Activated B cell treated with CpG ODN at 0.5 μM for 24 hours (primary cell): ENCODE results near the gene BBS10. TPM values are rescaled to one million over a fixed set of nuclear protein-coding genes. Genes with fewer than 3 reads are reported as not detected.
"Not testable (repeated sequence)": the region's sequence is repeated elsewhere in the genome, so short reads cannot be mapped to it uniquely, and the experiment has no call there.

Experiments used
- ATAC-seq: fragments of 200-7000 bp; cut with Tn5 transposase; one replicate; pipeline ENCODE4 v1.10.0; 2021; ENCODE audit warnings: low read depth, mild to moderate bottlenecking, moderate library complexity
- CTCF ChIA-PET: fragments of 350-600 bp; sonication (Branson Sonifier 250); formaldehyde crosslinking; loops from one replicate; lab custom pipeline; 2021; ENCODE audit warnings: antibody characterized with exemption; lab: Charles Lee
- POLR2A ChIA-PET: fragments of 350-600 bp; sonication (Branson Sonifier 250); formaldehyde crosslinking; loops from one replicate; lab custom pipeline; 2021; ENCODE audit warnings: antibody characterized with exemption; lab: Charles Lee
- DNase-seq: peaks from one replicate; pipeline ENCODE4 v3.0.0; 2022
- H3K27ac Mint-ChIP-seq: one replicate; pipeline ENCODE4 v1.8.0; 2020; ENCODE audit warnings: mixed read lengths
- H3K27me3 Mint-ChIP-seq: one replicate; pipeline ENCODE4 v1.8.0; 2021; ENCODE audit warnings: mixed read lengths
- H3K36me3 Mint-ChIP-seq: one replicate; pipeline ENCODE4 v1.8.0; 2021; ENCODE audit warnings: low read depth, mixed read lengths
- H3K4me1 Mint-ChIP-seq: one replicate; pipeline ENCODE4 v1.8.0; 2021; ENCODE audit warnings: mixed read lengths
- H3K4me3 Mint-ChIP-seq: one replicate; pipeline ENCODE4 v1.8.0; 2020; ENCODE audit warnings: mild to moderate bottlenecking, mixed read lengths
- H3K9me3 Mint-ChIP-seq: one replicate; pipeline ENCODE4 v1.8.0; 2020; ENCODE audit warnings: mixed read lengths
- intact Hi-C: fragments of 100-400 bp; cut with micrococcal nuclease; formaldehyde crosslinking; loops from one replicate; pipeline ENCODE4 v1.15.1; 2024
- total RNA-seq: library from RNA; stranded (reverse); gene quantifications from 2 replicates; pipeline ENCODE4 v1.2.3, GENCODE V29; 2022
- TF ChIP-seq, protein P1 (sequence below): fragments of 200-600 bp; IDR thresholded peaks from one replicate; pipeline ENCODE4 v1.8.0; 2022; ENCODE audit warnings: antibody characterized with exemption, mild to moderate bottlenecking

The BBS10 gene
- total RNA-seq, 1 donor from 2014 or later, result 8.0 TPM

- TF ChIP-seq, protein P1, sequence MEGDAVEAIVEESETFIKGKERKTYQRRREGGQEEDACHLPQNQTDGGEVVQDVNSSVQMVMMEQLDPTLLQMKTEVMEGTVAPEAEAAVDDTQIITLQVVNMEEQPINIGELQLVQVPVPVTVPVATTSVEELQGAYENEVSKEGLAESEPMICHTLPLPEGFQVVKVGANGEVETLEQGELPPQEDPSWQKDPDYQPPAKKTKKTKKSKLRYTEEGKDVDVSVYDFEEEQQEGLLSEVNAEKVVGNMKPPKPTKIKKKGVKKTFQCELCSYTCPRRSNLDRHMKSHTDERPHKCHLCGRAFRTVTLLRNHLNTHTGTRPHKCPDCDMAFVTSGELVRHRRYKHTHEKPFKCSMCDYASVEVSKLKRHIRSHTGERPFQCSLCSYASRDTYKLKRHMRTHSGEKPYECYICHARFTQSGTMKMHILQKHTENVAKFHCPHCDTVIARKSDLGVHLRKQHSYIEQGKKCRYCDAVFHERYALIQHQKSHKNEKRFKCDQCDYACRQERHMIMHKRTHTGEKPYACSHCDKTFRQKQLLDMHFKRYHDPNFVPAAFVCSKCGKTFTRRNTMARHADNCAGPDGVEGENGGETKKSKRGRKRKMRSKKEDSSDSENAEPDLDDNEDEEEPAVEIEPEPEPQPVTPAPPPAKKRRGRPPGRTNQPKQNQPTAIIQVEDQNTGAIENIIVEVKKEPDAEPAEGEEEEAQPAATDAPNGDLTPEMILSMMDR, result no peak
- H3K27me3 Mint-ChIP-seq, result peaks cover 2% of the 10 kb centered on the region
- no peaks in the 10 kb centered on the region for H3K4me1 Mint-ChIP-seq
- ATAC-seq (no peak), DNase-seq (no peak)
- ChIA-PET POLR2A (no interaction called here), CTCF (interaction anchor here (1.1 kb wide), 1 partner anchor 35 kb away, joined by 3 read pairs; no protein-coding TSS in a partner anchor)
- H3K9me3 Mint-ChIP-seq, result no peaks in the 10 kb centered on the region
- H3K36me3 Mint-ChIP-seq, result no peaks in the 10 kb centered on the region
- intact Hi-C loops, result no loop called here
- no peak overlapping the region for H3K4me3 Mint-ChIP-seq
- H3K27ac Mint-ChIP-seq, result no peak overlapping the region
Measured at GRCh38 chr12:76332606-76333005, 15.6 kb downstream of the BBS10 start.

DNA sequence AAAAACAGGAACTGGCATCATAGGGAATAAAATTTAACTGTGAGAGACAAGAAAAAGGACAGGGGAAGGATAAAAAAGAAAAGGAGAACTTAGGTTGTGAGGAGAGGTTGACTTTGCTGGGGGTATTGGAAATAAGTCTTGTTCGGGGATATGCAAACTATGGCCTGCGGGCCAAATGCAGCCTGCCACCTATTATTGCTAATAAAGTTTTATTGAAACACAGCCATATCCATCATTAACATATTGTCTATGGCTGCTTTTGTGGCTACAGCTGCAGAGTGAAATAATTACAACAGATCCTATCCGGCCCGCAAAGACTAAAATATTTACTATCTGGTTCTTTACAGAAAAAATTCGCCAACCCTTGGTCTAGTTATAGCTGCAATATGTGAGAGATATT, 18.6 kb downstream of the BBS10 start:
- intact Hi-C loops, result no loop called here
- Mint-ChIP-seq H3K4me1 (no peaks in the 10 kb centered on the region), H3K9me3 (no peaks in the 10 kb centered on the region), H3K27ac (no peak overlapping the region), H3K36me3 (no peaks in the 10 kb centered on the region), H3K27me3 (peaks cover 2% of the 10 kb centered on the region), H3K4me3 (no peak overlapping the region)
- POLR2A ChIA-PET, result no interaction called here
- CTCF ChIA-PET, result no interaction called here
- TF ChIP-seq, protein P1, result no peak
- DNase-seq (no peak), ATAC-seq (no peak)

DNA sequence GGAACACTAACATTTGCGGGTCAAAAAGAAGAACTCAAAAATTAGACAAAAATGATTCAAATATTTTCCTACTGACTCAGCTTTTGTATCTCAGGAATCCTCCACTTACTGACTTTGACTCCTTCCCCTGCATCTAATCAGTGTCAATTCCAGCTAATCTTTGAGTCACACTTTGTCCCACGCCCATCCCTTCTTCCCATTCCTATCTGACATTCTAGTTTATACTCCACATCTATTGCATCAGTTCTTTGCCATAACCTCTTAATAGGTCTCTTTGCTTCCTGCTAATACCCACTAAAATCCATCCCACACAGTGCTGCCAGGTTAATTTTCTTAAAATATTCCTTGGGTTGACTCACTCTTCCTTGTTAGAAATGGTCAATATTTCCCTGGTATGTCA, 19.1 kb downstream of the BBS10 start:
- ChIA-PET POLR2A (no interaction called here), CTCF (no interaction called here)
- H3K27ac Mint-ChIP-seq, result no peak overlapping the region
- no peak for DNase-seq
- H3K36me3 Mint-ChIP-seq, result no peaks in the 10 kb centered on the region
- TF ChIP-seq, protein P1, result no peak
- H3K9me3 Mint-ChIP-seq, result no peaks in the 10 kb centered on the region
- no peaks in the 10 kb centered on the region for H3K4me1 Mint-ChIP-seq
- ATAC-seq, result no peak
- peaks cover 2% of the 10 kb centered on the region for H3K27me3 Mint-ChIP-seq
- intact Hi-C loops, result no loop called here
- no peak overlapping the region for H3K4me3 Mint-ChIP-seq

DNA sequence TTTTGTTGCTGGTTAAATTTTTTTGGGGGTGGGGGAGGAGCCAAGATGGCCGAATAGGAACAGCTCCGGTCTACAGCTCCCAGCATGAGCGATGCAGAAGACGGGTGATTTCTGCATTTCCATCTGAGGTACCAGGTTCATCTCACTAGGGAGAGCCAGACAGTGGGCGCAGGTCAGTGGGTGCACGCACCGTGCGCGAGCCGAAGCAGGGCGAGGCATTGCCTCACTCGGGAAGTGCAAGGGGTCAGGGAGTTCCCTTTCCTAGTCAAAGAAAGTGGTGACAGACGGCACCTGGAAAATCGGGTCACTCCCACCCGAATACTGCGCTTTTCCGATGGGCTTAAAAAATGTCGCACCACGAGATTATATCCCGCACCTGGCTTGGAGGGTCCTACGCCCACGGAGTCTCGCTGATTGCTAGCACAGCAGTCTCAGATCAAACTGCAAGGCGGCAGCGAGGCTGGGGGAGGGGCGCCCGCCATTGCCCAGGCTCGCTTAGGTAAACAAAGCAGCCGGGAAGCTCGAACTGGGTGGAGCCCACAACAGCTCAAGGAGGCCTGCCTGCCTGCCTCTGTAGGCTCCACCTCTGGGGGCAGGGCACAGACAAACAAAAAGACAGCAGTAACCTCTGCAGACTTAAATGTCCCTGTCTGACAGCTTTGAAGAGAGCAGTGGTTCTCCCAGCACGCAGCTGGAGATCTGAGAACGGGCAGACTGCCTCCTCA, 28.5 kb downstream of the BBS10 start:
- H3K36me3 Mint-ChIP-seq, intact Hi-C loops, H3K4me3 Mint-ChIP-seq, CTCF ChIA-PET, H3K9me3 Mint-ChIP-seq, POLR2A ChIA-PET, ATAC-seq, H3K4me1 Mint-ChIP-seq, H3K27ac Mint-ChIP-seq, DNase-seq, H3K27me3 Mint-ChIP-seq: not testable (repeated sequence)

DNA sequence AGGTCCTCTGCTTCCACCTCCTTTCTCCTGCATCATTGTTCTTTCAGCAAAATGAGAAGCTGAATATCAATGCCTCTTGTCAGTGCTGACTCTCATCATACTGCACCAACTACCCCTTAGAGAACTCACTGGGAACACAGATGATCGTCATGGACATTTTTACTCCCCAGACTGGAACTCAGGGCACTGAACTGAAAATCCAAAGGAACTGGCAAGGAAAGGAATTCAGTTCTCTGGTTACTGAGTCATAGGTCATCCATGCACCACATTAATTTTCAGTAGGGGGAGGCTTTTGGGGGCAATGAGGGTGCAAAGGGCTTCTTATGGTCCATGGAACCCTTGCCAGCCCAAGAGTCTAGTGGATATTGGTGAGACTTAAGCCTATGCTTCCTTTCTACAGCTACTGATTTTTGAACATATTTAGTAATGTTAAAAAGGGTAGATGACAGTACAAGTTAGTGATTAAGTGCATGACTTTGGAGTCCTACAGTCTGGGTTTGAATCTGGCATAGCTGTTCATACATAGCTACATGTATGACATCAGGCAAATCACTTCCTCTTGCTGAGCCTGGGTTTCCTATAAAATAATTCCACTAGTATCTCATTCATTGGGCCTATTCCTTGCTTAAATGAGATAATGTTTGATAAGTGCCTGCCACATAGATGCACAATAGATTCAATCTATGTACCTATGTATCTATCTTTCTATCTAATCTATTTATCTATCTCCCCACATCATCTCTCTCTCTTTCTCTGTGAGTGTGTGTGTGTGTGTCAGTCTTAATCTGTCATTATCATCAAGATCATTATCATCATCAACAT, 29.2 kb downstream of the BBS10 start:
- H3K27ac Mint-ChIP-seq, result no peak overlapping the region
- peaks cover 2% of the 10 kb centered on the region for H3K27me3 Mint-ChIP-seq
- H3K4me1 Mint-ChIP-seq, result no peaks in the 10 kb centered on the region
- no peak for ATAC-seq
- intact Hi-C loops, result no loop called here
- no peak overlapping the region for H3K4me3 Mint-ChIP-seq
- TF ChIP-seq, protein P1, result no peak
- ChIA-PET POLR2A (no interaction called here), CTCF (no interaction called here)
- no peak for DNase-seq
- no peaks in the 10 kb centered on the region for H3K9me3 Mint-ChIP-seq
- H3K36me3 Mint-ChIP-seq, result no peaks in the 10 kb centered on the region
